ENCODE data around the gene ELOVL6.
A peak's percentile ranks its signal among the peaks of the same experiment; 100 is the strongest.
"Not testable (repeated sequence)": the region's sequence is repeated elsewhere in the genome, so short reads cannot be mapped to it uniquely, and the experiment has no call there.

The ELOVL6 gene

DNA sequence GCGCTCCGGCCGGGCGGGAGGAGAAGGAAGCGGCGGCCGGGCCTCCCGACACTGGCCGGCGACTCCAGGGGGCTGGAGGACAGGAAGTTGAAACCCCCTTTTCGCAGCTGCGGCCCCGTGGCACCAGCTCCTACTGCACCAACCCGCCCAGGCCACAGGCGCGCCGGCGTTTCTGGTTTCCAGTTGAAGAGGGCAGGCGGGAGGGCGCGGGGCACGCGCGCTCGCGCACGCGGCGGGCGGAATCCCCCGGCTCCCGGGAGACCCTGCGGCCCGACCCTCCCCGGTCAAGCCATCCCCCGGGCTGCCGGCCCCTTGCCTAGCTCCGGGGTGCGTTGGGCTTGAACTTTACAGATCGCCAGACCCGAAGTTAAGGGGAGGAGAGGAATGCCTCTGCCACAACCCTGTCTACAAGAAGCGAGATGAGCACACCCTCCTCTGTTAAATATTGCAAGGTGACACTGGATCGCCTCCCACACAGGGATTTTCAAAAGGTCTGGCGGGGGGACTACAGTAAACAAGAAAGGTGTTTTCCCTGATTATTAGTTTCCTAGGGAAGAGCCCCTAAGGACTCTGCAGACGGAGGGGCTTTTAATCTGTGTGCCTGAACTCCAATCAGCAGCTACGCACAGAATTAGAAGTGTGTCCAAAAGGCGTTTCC is 1.4 kb downstream of the ELOVL6 start:
- peak; percentile 37 for DNase-seq (ENCODE audit: low read depth)

DNA sequence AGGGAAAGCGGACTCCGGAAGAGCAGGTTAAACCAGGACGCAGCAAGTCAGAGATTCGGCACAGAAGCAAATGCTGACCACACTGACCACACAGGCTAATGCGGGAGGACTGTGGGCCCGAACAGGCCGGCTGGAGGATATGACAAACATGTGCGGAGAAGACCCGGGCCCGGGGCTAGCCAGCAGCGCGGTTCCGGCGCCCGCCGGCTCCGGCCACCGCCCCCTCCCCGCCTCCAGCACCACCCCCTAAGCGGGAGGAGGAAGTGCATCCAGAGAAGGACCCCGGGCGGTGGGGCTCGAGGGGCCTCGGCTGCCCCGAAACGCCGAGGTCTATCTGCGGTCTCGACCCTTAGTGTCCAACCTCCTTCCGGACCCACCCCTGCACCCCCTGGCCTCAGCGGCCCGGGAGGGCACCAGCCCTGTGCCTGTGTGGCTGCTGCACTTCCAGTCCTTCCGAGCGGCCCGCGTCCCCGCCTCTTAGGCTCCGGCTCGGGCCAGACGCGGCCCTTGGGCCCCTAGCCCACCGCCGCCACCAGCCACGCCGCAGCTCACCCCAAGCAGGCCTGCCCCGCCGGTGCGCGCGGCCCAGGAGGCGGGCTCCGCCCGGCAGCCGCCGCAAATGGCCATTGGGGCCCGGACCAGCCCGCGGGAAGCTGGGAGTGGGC is 2.1 kb downstream of the ELOVL6 start:
- DNase-seq (ENCODE audit: low read depth) = peak; percentile 12

DNA sequence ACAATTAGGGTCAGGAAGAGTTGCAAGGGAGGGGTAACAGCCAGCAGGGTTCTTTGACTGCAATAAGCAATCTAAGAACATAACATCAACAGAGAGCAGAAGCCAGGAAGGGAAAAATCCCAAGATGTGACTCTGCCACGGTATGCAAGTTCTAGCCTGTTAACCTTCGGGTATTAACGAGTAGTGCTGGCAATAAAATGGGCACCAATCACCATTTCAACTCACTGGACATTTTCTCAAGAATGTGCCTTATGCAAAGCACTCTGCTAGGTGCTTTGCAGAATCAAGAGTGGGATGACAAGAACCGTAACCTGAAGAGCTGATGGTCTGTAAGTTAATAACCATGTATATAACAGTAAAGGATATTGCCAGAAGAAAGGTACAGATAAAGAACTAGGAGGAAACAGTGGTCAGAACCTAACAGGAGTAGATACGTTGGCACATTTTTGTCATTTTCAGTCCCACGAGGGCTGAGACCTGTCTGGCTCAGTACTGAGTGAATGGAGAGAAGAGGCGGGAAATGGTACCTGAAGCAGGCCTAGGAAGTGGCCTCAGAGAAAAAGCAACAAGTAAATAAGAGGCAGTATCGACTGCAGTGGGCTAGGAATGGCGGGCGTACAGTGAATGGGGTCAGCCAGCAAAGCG is 2.7 kb downstream of the ELOVL6 start:
- DNase-seq (ENCODE audit: low read depth) = no peak

DNA sequence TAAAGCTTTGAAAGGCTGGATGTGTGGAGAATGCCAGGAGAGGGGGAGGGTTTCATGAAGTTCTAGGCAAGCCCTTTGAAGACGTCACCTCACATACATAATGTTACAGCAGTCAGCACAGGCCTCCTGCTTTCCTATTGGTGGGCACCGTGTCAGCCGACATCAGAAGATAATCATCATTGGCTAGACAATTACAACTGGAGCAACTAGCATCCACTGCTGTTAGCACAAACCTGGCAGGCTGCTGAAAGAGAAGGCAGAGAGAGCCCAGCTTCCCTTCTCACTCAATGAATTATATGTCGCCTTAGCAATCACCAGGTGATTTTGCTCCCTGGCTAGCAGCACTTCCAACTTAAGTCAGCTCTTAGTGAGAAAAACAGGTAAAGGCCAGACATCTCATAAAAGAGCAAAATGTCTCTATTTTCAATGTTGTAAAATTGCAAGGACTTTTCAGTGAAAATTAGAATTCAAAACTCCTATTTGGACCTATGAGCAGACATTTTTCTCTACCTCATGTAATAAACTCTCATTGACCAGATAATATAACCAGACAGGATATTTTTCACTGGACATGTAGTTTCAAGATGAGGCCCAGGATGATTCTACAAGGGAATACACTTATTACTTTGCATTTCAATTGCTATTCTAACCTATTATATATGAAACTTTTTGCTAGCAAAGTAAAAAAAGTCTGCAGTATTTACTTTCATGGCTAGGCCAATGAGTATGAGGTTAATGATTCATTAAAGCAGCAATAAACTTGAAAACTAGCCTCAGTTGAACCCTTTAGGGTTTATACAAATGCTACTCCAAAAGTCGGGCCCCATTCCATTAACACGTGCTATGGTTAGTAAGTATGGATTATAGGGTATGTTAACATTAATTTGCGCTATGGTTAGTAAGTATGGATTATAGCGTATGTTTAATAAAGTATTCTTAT is 4.3 kb downstream of the ELOVL6 start:
- DNase-seq (ENCODE audit: low read depth) = peak; percentile 54

DNA sequence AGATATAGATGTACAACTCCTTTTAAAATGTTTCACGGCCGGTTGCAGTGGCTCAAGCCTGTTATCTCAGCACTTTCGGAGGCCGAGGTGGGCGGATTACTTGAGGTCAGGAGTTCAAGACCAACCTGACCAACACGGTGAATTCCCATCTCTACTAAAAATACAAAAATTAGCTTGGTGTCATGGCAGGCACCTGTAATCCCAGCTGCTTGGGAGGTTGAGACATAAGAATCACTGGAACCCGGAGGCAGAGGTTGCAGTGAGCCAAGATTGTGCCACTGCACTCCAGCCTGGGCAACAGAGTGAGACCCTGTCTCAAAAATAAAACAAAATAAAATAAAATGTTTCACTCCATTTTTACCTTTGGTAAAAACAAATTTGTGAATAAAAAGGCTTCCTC is 5.1 kb downstream of the ELOVL6 start:
- DNase-seq (ENCODE audit: low read depth) = not testable (repeated sequence)

DNA sequence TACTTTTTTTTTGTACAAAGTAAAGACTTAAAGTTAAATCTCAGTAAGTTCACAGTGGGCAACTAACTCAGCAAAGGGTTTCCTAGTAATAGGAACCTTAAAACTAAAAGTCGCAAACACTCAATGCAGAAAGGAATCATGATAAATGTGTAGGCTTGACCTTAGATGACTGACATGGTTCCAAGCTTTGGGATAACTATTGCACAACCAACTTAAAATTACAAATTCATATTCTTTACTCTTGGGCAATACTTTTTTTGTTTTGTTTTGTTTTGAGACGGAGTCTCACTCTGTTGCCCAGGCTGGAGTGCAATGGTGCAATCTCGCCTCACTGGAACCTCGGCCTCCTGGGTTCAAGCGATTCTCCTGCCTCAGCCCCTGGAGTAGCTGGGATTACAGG is 8.2 kb downstream of the ELOVL6 start:
- DNase-seq (ENCODE audit: low read depth) = no peak

DNA sequence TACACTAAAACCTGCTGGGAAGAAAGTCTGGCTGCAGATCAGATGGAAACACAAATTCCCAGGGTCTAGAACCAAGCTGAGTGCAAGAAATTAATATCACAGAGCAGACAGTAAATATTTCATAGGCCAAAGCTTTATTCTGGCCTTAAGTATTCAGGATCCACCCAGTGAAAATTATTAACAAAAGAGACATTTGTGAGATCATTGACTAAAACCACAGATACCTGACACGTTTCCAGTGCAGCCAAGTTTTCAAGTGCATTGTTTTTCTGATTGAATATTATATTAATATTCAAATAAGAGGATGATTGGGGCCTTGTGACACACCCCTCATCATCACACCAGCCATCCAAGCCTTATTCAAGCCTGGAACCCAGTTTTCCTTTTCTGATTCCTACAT is 10.3 kb downstream of the ELOVL6 start:
- DNase-seq (ENCODE audit: low read depth) = no peak

DNA sequence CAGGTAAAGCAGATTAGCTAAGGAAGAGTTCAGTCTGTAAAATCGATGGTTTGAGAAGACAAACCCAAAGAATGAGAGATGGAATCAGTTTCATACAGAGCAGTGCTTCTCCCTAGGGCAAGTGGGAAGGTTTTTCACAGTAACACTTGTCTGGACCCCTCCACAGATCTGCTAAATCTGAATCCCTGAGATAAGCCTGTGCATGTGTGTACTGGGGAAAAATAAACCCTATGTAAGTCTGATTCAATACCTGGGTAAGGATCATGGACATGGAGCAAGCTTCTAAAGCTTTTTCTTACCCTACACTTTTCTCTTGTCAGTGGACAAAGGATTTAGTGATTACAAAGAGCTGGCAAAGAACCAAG is 13.6 kb downstream of the ELOVL6 start:
- DNase-seq (ENCODE audit: low read depth) = no peak

DNA sequence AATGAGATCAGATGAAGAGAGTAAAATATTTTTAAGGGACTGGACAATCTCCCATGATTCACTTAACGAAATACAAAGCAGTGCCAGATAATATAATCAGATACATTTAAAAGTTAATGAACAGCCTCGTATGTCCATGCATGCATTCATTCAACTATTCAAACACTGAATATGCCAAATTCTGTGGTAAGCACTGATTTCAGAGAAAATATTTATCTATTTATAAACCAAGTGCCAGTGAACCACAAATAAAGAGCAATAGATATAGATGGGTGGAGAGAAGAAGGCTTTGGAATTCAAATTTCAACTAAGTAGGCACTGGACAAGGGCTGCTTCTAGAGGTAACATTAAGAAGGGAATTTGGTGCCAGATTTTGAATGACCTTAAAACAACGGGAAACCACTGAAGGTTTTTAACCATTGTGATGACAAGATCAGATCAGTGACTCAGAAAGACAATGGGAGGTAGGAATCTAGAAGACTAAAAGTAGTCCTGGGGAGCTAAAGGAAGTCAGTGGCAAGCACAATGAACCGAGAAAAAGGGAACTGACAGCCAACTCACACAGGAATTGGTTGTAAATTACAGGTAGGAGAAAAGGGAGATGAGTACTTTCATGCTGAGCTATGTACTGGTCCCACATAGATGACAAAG is 14.2 kb downstream of the ELOVL6 start:
- DNase-seq (ENCODE audit: low read depth) = no peak

DNA sequence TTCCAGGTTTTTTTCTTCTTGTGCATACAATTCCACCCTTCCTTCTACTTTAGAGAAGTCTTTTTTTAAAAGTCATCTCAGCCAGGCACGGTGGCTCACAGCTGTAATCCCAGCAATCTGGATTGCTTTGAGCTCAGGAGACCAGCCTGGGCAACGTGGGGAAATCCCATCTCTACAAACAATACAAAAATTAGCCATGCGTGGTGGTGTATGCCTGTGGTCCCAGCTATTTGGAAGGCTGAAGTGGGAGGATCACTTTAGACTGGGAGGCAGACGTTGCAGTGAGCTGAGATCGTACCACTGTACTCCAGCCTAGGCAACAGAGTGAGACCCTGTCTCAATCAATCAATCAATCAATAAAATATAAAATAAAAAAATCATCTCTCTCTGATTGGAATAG is 14.8 kb downstream of the ELOVL6 start:
- no peak for DNase-seq (ENCODE audit: low read depth)

DNA sequence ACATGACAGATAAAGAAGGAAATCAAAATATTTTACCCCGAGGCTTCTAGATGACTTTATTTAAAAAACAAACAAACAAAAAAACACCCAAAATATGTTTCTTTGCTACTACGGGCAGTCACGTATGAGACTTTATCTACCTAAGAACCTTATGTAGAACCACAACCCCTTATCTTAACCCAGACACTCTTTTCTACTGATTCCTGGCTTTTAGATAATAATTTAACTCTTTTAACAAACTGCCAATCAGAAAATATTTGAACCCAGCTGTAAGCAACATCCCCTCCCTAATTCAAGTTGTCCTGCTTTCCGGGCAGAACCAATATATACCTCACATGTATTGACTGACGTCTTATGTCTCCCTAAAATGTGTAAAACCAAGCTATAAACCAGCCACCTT is 15.4 kb downstream of the ELOVL6 start:
- no peak for DNase-seq (ENCODE audit: low read depth)

DNA sequence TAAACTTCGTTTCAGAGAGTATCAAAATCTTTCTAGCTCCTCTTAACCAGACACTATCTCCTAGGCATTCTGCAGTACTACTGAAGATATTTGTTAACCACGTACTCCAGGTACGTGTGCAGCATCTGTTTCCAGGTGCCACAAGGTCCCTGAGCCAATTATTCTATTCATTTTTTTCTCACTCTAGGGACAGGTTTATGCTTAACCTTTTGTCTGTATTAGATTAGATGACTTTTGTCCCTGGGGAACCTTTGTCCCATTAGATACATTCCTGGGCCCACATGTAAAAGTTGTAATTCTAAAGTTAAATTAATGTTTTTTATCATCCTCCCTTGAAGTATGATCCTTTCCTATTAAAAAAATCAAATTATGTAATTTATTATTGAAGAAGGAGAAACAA is 16.5 kb downstream of the ELOVL6 start:
- no peak for DNase-seq (ENCODE audit: low read depth)

DNA sequence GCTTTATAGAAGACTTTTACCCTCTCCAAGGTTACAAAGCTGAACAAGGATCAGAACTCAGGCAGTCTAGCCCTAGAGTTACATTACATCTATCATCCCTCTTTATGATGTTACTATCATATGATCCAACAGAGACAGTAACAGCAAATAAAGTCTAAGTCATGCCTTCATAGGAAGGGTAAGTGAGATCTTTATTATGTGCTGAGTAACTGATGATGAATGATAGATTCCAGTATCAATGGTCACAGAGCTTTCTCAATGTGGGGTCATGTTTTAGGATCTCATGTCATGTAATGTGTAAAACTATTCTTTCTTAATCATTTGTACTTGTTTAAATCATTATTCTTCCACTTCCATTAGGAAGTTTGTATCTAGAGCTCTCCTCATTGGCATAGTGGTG is 22.8 kb downstream of the ELOVL6 start:
- no peak for DNase-seq (ENCODE audit: low read depth)

DNA sequence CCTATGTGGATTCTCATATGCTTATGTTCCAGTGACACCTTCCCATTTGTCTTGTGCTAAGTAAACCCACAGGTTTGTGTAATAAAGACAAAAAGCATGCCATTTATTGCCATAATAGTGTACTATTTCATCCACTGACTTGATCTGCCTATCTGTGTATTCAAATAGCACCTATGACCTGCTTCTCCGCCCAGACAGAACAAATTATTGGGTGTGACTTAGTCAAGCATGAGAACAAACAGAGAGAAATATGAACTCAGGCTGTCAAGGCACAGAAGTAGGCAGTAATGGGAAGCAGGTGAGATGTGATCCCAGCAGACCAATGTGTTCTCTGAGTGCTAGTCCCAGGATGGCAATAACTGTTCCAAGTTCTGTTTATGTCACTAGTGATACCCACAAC is 25.4 kb downstream of the ELOVL6 start:
- DNase-seq (ENCODE audit: low read depth) = no peak

DNA sequence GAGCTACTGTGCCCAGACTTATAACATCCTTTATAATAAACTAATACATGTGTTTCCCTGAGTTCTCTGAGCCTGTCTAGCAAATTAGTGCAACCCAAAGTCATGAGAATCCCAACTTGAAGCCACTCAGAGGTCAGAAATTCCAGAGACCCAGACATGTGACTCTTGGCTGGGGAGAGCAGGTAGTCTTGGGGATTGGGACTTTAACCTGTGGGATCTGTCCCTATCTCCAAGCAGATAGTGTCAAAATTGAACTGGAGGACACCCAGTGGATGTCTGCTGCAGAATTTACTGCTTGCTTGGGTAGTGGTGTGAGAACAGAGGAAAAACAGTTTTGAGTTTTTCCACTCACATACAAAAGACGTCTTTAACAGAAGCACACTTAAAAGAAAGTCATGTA is 26.4 kb downstream of the ELOVL6 start:
- no peak for DNase-seq (ENCODE audit: low read depth)

DNA sequence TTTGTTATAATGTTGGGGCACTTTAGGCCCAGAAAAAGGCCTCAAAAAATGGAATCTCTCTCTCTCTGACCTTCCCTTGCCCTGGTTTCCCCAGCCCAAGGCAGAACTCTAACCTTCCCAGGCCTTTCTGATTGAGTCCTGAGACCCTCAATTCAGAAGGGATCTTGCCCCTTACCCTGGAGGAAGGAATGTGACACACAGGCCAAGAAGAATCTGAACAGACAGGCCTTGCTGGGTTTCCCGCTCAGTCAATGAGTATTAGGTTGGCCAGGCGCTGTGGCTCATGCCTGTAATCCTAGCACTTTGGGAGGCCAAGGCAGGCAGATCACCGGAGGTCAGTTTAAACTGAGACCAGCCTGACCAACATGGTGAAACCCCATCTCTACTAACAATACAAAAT is 27.6 kb downstream of the ELOVL6 start:
- no peak for DNase-seq (ENCODE audit: low read depth)

DNA sequence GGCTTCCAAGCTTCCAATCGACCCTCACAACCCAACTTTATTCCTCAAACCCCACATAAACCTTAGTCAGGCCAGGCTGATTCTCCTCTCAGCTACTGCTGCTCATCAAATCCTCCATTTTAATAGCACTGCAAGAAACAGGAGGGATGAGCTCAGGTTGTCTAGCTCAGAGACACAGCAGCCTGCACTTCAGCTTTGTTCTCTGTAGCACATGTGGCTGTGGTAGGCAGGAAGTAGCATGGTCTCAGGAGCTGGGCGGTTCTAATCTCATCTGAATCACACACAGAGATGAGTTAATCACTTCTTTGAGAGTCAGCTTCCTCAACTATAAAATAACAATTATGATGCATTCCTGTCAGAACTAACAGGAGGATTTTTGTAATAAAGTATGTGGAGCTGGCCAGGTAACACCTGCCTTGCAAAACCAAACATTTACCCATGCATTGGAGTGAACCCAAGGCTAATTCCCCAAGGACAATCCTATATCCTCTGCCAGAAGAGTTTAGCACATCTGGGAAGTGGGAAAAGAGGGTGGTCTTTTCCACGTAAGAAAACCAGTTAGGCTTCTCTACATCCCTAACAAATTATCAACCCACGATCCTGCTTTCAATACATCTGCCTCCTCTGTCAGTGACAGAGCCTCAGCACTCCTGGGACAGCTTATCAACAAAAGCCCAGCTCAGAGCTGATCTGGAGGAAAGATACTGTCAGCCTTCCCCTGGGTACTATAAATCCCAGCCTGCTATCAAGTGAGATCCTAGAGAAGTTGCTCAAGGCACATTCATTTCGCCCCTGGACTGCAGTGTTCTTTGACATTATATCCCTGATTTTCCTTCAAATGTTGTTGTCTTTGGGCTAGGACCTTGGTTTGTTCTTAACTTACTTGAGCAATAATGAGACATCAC is 32.8 kb downstream of the ELOVL6 start:
- peak; percentile 40 for DNase-seq (ENCODE audit: low read depth)

DNA sequence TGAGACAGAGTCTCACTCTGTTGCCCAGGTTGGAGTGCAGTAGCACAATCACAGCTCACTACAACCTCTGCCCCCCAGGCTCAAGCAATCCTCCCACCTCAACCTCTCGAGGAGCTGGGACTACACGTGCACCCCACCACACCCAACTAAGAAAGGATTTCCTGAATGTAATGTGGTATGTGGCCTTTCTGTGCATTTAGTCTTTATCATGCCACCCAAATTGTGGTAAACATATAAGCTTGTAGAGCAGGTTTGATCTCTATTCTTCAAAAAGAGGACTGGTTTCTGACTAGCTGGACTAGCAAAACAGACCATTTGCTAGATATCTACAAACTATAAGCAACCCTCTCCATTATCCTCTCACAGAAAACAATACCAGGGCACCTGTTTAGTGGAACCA is 33.6 kb downstream of the ELOVL6 start:
- no peak for DNase-seq (ENCODE audit: low read depth)

DNA sequence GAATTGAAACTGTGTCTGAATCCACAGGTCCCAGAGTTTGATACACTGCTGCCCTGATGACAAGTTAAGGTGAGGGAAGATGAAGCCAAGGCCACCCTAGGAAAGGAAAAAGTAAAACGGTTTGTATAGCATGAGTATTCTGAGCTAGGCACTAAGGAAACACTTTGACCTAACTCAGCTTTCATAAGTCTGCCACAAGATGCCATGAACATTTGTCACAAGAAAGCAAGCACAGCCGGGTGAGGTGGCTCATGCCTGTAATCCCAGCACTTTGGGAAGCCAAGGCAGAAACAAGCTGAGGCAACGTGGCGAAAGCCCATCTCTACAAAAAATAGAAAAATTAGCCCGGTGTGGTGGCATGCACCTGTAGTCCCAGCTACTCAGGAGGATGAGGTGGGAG is 34.2 kb downstream of the ELOVL6 start:
- no peak for DNase-seq (ENCODE audit: low read depth)

DNA sequence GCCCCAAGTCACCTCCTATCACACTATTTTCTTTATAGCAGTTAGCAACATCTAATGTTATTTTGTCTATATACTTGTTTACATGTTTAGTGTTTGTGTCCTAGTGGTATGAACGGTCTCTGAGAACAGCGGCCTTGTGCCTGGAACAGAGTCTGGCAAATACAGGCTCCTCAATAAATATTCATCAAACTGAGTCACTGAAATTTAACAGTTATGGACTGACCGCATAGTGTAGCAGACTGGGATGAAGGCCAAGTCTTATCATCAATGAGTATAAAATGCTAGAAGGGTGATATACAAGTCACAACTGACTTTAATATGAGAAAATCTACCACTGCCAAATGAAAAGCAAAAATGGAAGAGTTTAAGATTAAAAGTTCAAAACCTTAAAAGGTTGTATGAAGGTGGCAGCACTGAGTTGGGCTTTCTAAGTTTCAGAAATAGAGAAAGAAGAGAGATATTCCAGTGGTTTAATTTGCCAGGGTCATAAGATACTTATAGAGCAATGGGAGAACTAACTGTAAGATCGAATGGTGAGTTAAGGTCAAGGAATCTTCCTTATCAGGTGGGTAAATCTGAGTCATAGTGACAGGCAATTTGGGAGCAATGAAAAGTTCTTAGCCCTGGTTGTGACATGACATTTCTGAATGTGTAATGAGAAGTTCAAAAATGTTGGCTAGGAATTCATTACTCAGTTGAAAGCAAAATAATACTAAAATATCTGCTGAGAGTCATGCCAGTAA is 34.9 kb downstream of the ELOVL6 start:
- no peak for DNase-seq (ENCODE audit: low read depth)
